ENCODE data around the gene GDF7.
A peak's percentile ranks its signal among the peaks of the same experiment; 100 is the strongest.

Gene GDF7

GRCh38 chr2:20666005-20666303 is 990 bp upstream of the GDF7 start:
- Histone ChIP-seq H3K9ac (ENCODE audit: low read depth, low read length) (peak overlapping the region; percentile 58; the same call in 1 of the 2 replicates), H3K9me3 (ENCODE audit: control insufficient read depth, insufficient read depth, low read length) (no peaks in the 10 kb centered on the region), H3K4me1 (ENCODE audit: insufficient read depth, low read length) (peaks cover 8% of the 10 kb centered on the region; the same call in 1 of the 2 replicates), H3K36me3 (ENCODE audit: insufficient read depth, low read length) (no peaks in the 10 kb centered on the region)

GRCh38 chr2:20667151-20667530 is 197 bp downstream of the GDF7 start:
- H3K9ac ChIP-seq (ENCODE audit: low read depth, low read length), result peak overlapping the region; percentile 46; the same call in 1 of the 2 replicates
- H3K9me3 ChIP-seq (ENCODE audit: control insufficient read depth, insufficient read depth, low read length), result no peaks in the 10 kb centered on the region
- no peaks in the 10 kb centered on the region for H3K36me3 ChIP-seq (ENCODE audit: insufficient read depth, low read length)
- peaks cover 8% of the 10 kb centered on the region; the same call in 1 of the 2 replicates for H3K4me1 ChIP-seq (ENCODE audit: insufficient read depth, low read length)

- Histone ChIP-seq H3K36me3 (ENCODE audit: insufficient read depth, low read length) (no peaks in the 10 kb centered on the region), H3K9me3 (ENCODE audit: control insufficient read depth, insufficient read depth, low read length) (no peaks in the 10 kb centered on the region), H3K9ac (ENCODE audit: low read depth, low read length) (peak overlapping the region; percentile 46; the same call in 1 of the 2 replicates), H3K4me1 (ENCODE audit: insufficient read depth, low read length) (peaks cover 12% of the 10 kb centered on the region)
Observed at GRCh38 chr2:20667531-20668401, 822 bp downstream of the GDF7 start.

GRCh38 chr2:20668451-20668850 is 1.5 kb downstream of the GDF7 start:
- Histone ChIP-seq H3K4me1 (ENCODE audit: insufficient read depth, low read length) (peaks cover 17% of the 10 kb centered on the region), H3K36me3 (ENCODE audit: insufficient read depth, low read length) (no peaks in the 10 kb centered on the region), H3K9ac (ENCODE audit: low read depth, low read length) (no peak overlapping the region), H3K9me3 (ENCODE audit: control insufficient read depth, insufficient read depth, low read length) (no peaks in the 10 kb centered on the region)

GRCh38 chr2:20668871-20669475 is 2.0 kb downstream of the GDF7 start:
- Histone ChIP-seq H3K36me3 (ENCODE audit: insufficient read depth, low read length) (no peaks in the 10 kb centered on the region), H3K9ac (ENCODE audit: low read depth, low read length) (no peak overlapping the region), H3K9me3 (ENCODE audit: control insufficient read depth, insufficient read depth, low read length) (no peaks in the 10 kb centered on the region), H3K4me1 (ENCODE audit: insufficient read depth, low read length) (peaks cover 21% of the 10 kb centered on the region)

- Histone ChIP-seq H3K9ac (ENCODE audit: low read depth, low read length) (peak overlapping the region; percentile 13; the same call in 1 of the 2 replicates), H3K4me1 (ENCODE audit: insufficient read depth, low read length) (peaks cover 28% of the 10 kb centered on the region), H3K36me3 (ENCODE audit: insufficient read depth, low read length) (no peaks in the 10 kb centered on the region), H3K9me3 (ENCODE audit: control insufficient read depth, insufficient read depth, low read length) (no peaks in the 10 kb centered on the region)
Observed at GRCh38 chr2:20669562-20670314, 2.8 kb downstream of the GDF7 start.

- Histone ChIP-seq H3K36me3 (ENCODE audit: insufficient read depth, low read length) (no peaks in the 10 kb centered on the region), H3K9me3 (ENCODE audit: control insufficient read depth, insufficient read depth, low read length) (no peaks in the 10 kb centered on the region), H3K9ac (ENCODE audit: low read depth, low read length) (no peak overlapping the region), H3K4me1 (ENCODE audit: insufficient read depth, low read length) (peaks cover 32% of the 10 kb centered on the region)
Observed at GRCh38 chr2:20670315-20671035, 3.5 kb downstream of the GDF7 start.

GRCh38 chr2:20671036-20671735 is 4.2 kb downstream of the GDF7 start:
- Histone ChIP-seq H3K9ac (ENCODE audit: low read depth, low read length) (no peak overlapping the region; the same call in 1 of the 2 replicates), H3K4me1 (ENCODE audit: insufficient read depth, low read length) (peaks cover 34% of the 10 kb centered on the region), H3K36me3 (ENCODE audit: insufficient read depth, low read length) (no peaks in the 10 kb centered on the region), H3K9me3 (ENCODE audit: control insufficient read depth, insufficient read depth, low read length) (no peaks in the 10 kb centered on the region)

GRCh38 chr2:20671736-20672080 is 4.8 kb downstream of the GDF7 start:
- no peak overlapping the region for H3K9ac ChIP-seq (ENCODE audit: low read depth, low read length)
- H3K36me3 ChIP-seq (ENCODE audit: insufficient read depth, low read length), result no peaks in the 10 kb centered on the region
- no peaks in the 10 kb centered on the region for H3K9me3 ChIP-seq (ENCODE audit: control insufficient read depth, insufficient read depth, low read length)
- H3K4me1 ChIP-seq (ENCODE audit: insufficient read depth, low read length), result peaks cover 34% of the 10 kb centered on the region

GRCh38 chr2:20672201-20672951 is 5.4 kb downstream of the GDF7 start:
- peaks cover 34% of the 10 kb centered on the region for H3K4me1 ChIP-seq (ENCODE audit: insufficient read depth, low read length)
- no peaks in the 10 kb centered on the region for H3K36me3 ChIP-seq (ENCODE audit: insufficient read depth, low read length)
- H3K9ac ChIP-seq (ENCODE audit: low read depth, low read length), result peak overlapping the region; percentile 31; the same call in 1 of the 2 replicates
- H3K9me3 ChIP-seq (ENCODE audit: control insufficient read depth, insufficient read depth, low read length), result no peaks in the 10 kb centered on the region

- H3K9ac ChIP-seq (ENCODE audit: low read depth, low read length), result no peak overlapping the region
- no peaks in the 10 kb centered on the region for H3K36me3 ChIP-seq (ENCODE audit: insufficient read depth, low read length)
- peaks cover 30% of the 10 kb centered on the region for H3K4me1 ChIP-seq (ENCODE audit: insufficient read depth, low read length)
- H3K9me3 ChIP-seq (ENCODE audit: control insufficient read depth, insufficient read depth, low read length), result no peaks in the 10 kb centered on the region
Observed at GRCh38 chr2:20673686-20674308, 6.9 kb downstream of the GDF7 start.

GRCh38 chr2:20674309-20674965 is 7.5 kb downstream of the GDF7 start:
- no peaks in the 10 kb centered on the region for H3K9me3 ChIP-seq (ENCODE audit: control insufficient read depth, insufficient read depth, low read length)
- H3K36me3 ChIP-seq (ENCODE audit: insufficient read depth, low read length), result no peaks in the 10 kb centered on the region
- H3K4me1 ChIP-seq (ENCODE audit: insufficient read depth, low read length), result peaks cover 30% of the 10 kb centered on the region
- no peak overlapping the region for H3K9ac ChIP-seq (ENCODE audit: low read depth, low read length)

Measured in ES-I3 (cell line).